VCaP (cell line): ENCODE measurements around the gene CEP250.
"Not testable (repeated sequence)": the region's sequence is repeated elsewhere in the genome, so short reads cannot be mapped to it uniquely, and the experiment has no call there.

Experiments
- H3K27ac ChIP-seq: fragments of 450-650 bp; 2 replicates; pipeline ENCODE4 v1.5.1; 2017
- CTCF ChIP-seq: fragments of 450-650 bp; conservative IDR thresholded peaks from 2 replicates; pipeline ENCODE4 v1.5.1; 2017; ENCODE audit warnings: mild to moderate bottlenecking, moderate library complexity

The CEP250 gene

GRCh38 chr20:35515949-35516645 is 60.7 kb downstream of the CEP250 start:
- no peak overlapping the region for H3K27ac ChIP-seq
- TF ChIP-seq CTCF: no peak

DNA sequence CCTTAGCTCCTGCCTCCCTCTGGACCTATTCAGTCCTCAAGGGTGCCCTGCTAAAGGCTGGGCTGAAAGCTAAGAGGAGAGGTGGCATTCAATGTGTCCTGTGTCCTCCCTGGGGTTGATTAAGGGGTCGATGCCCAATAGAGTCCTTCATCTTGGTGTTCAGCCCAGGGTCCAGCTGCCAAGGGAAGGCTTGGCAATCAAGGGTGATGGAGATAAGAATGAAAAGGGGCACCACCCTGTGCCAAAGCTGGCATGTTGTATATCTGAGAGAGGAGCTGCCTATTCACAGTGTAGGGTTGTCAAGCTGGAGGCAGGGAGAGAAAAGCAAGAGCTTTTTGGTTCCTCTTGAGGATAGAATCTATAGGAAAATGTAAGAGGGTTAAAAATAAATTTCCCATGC is 61.7 kb downstream of the CEP250 start:
- no peak overlapping the region for H3K27ac ChIP-seq
- TF ChIP-seq CTCF: no peak

DNA sequence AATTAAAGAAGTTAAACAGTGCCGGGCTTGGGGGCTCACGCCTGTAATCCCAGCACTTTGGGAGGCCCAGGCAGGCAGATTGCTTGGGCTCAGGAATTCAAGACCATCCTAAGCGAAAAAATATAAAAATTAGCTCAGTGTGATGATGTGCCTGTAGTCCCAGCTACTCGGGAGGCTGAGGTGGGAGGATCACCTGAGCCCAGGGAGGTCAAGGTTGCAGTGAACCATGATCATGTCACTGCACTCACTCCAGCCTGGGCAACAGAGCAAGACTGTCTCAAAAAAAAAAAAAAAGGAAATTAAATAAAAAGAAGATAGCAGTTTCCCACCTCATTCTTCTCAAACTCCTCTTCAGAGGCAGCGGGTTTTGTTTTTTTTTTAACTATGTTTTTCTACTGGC is 62.4 kb downstream of the CEP250 start:
- H3K27ac ChIP-seq: not testable (repeated sequence)

DNA sequence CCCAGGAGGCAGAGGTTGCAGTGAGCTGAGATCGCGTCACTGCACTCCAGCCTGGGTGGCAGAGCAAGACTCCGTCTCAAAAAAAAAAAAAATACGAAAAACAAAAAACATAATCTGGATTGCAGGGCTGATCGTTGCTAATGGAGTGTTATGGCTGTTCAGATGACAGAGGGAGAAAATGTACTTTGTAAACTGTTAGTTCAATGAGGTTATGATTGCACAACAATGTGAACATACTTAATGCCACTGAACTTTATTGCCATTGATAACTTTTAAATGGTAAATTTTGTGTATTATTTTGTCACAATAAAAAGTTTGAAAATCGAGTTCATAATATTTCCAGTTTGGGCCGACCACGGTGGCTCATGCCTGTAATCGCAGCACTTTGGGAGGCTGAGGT is 63.6 kb downstream of the CEP250 start:
- TF ChIP-seq CTCF: no peak
- H3K27ac ChIP-seq: no peak overlapping the region

DNA sequence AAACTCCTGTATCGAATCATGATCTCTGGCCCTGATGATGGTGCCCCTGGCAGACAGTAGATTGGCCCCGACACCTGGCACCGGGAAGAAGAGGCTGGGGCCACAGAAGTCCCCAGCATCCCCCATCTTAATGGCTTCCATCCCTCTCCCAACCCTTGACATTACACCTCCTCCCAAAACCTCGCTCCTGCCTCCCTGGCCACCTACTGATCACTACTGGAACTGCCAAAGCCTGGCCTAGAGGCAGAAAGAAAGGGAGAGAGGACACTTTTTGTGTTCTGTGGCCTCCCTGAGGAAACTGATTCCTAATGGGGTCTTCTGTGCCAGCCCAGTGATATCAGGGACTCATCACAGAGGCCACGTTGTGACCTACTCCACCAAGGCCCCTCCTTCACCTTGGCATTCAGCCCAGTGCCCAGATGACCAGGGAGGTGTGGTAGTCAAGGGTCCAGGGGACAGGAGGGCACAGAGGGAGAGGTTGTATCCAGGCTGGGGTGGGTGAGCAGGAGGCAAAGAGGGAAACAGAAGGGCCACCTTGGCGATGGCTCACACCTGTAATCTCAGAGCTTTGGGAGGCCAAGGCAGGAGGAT is 68.0 kb downstream of the CEP250 start:
- peak; percentile 49; the same call in 1 of the 2 replicates for TF ChIP-seq CTCF

GRCh38 chr20:35525639-35526038 is 70.2 kb downstream of the CEP250 start:
- H3K27ac ChIP-seq: no peak overlapping the region
- TF ChIP-seq CTCF: no peak

More for the DNA sequence above, 68.0 kb downstream of the CEP250 start:
- no peak overlapping the region for H3K27ac ChIP-seq

DNA sequence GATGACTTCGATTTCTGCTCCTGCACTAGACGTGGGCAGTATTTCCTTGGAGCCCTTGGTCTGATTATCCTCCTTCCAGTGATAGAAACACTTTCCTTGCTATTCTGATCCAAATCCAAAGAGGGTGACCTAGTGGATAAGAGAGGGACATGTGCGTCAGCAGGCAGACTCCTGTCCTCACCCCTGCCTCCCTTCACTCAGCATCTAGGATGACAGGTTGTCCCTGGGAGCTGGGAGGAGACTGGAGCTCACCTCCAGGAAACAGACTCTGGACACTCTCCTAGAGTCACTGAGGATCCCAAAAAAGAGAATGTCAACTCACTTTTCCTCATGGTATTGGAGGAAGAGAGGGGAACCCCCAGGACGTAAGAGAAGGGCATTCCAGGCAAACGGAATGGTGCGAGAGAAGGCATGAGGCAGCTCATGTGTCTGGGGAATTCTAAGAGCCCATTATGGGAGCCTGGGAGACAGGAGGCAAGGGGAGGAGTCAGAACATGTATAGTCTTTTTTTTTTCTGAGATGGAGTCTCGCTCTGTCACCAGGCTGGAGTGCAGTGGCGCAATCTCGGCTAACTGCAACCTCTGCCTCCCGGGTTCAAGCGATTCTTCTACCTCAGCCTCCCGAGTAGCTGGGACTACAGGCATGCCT is 71.8 kb downstream of the CEP250 start:
- no peak overlapping the region for H3K27ac ChIP-seq
- TF ChIP-seq CTCF: no peak

DNA sequence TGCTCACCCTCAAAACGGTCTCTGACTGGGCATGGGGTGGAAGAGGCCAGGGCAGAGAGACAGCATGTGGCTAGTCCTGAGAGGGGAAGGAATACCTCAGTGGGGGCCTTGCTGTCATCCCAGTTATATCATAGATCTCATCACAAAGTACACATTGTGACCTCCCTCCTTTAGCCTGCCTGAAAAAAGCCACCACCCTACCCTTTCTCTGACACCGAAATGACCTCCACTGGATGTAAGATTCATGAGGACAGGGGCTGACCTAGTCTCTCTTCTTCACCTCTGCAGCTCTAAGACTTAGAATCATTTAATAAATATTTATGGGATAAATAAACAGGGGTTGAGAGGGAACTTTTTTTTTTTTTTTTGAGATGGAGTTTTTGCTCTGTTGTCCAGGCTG is 74.2 kb downstream of the CEP250 start, which contains the start of gene C20orf173:
Gene C20orf173 (minus strand): TSS at position 101 of the 400 bp plus-strand sequence. CDS start 279 bp downstream, outside the sequence.
- H3K27ac ChIP-seq: no peak within 1 kb of the TSS
- no peak for TF ChIP-seq CTCF
